GM12865 (cell line): ENCODE results near the gene CCDC170.
"Not testable (repeated sequence)": the region's sequence is repeated elsewhere in the genome, so short reads cannot be mapped to it uniquely, and the experiment has no call there.

ENCODE experiments used
- DNase-seq: peaks from one replicate; pipeline ENCODE4 v3.0.0; 2010; ENCODE audit warnings: low read depth
- H3K4me3 ChIP-seq: 2 replicates; pipeline ENCODE4 v1.5.1; 2011; ENCODE audit warnings: mild to moderate bottlenecking, low read depth, low read length, control low read depth
- TF ChIP-seq, protein P1 (sequence below): IDR thresholded peaks from 2 replicates; pipeline ENCODE4 v1.5.1; 2011; ENCODE audit warnings: low read length, control low read depth, low read depth, inconsistent platforms; ENCODE audit not compliant: insufficient read depth; ENCODE audit errors: missing control alignments

Gene CCDC170

DNA sequence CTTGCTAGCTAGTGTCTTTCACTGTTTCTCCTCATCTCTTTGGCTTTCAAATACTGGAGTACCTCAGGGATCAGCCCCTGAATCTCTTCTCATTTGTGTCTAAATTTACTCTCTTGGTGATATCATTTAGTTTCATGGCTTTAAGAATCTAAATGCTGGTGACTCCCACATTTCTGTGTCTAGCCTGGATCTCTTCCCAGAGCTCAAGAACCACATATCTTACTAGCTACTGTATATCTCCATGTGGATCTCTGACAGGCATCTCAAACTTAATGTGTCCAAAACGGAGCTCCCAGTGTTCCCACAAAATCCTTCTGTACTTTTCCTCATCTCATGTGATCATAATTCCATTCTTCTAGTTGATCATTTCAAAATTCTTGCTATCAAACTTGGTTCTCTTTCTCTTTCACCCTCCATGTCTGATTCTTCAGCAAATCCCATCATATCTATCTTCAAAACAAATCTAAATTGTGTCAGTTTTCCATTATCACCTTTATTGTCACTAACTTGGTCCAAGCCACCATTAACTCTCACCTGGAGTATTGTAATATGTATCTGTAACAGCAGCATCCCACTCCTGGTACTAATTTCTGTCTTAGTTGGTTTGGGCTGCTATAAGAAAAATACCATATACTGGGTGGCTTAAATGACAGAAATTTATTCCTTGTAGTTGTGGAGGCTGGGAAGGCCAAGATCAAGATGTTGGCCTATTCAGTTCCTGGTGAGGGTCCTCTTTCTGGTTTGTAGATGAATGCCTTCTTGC, 45.9 kb downstream of the CCDC170 start:
- H3K4me3 ChIP-seq: no peak overlapping the region
- DNase-seq: no peak
- TF ChIP-seq, protein P1, sequence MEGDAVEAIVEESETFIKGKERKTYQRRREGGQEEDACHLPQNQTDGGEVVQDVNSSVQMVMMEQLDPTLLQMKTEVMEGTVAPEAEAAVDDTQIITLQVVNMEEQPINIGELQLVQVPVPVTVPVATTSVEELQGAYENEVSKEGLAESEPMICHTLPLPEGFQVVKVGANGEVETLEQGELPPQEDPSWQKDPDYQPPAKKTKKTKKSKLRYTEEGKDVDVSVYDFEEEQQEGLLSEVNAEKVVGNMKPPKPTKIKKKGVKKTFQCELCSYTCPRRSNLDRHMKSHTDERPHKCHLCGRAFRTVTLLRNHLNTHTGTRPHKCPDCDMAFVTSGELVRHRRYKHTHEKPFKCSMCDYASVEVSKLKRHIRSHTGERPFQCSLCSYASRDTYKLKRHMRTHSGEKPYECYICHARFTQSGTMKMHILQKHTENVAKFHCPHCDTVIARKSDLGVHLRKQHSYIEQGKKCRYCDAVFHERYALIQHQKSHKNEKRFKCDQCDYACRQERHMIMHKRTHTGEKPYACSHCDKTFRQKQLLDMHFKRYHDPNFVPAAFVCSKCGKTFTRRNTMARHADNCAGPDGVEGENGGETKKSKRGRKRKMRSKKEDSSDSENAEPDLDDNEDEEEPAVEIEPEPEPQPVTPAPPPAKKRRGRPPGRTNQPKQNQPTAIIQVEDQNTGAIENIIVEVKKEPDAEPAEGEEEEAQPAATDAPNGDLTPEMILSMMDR: no peak

GRCh38 chr6:151544453-151544852, 50.6 kb downstream of the CCDC170 start:
- TF ChIP-seq, protein P1: no peak
- DNase-seq: no peak
- H3K4me3 ChIP-seq: no peak overlapping the region

- H3K4me3 ChIP-seq, DNase-seq: not testable (repeated sequence)
These were observed 51.1 kb downstream of the CCDC170 start for GRCh38 chr6:151544884-151545283.

DNA sequence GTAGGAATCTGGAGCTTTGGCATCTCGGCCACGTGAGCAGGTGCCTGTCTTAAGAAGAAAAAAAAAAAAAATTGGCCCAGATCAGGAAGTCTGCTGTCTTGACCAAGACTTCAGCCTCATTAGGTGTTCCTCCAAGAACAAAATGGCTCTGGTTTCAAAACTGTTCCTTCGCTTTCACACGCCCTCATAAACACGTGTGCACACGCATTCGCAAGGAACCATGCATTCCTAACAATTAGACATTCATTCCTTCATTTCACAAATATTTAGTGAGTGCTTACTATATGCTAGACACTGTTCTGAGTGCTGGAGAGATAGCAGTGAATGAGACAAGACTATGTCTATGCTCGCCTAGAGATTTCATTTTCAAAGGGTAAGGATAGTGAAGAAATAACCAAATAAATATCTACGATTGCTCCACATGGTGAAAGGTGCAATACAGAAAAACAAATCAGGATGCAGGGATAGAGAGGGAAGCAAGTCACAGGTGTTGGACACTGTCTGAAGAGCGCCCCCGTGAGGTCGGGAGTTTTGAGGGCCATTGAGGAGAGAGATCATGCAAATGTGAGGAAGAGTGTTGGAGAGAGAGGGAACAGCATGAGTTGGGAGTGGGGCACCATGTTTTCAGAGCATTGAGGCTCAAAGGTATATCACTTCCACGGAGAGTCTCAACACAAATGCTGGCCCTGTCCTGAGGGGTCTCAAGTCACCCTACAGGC, 53.3 kb downstream of the CCDC170 start:
- TF ChIP-seq, protein P1: no peak
- H3K4me3 ChIP-seq: no peak overlapping the region
- DNase-seq: no peak

DNA sequence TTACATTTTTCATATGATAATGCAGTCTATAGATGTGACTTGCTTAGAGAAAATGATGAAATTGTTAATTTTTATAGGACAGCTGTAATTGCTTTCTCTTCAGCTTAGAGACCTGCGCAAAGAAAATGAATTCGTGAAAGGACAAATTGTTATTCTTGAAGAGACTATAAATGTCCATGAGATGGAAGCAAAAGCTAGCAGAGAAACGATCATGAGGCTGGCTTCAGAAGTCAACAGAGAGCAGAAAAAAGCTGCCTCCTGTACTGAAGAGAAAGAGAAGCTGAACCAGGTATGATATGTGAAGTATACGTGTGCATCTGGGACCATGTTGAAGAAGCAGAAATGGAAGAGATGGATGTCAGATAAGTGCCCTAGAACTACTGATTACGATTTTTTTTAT, 54.4 kb downstream of the CCDC170 start:
- TF ChIP-seq, protein P1: no peak
- DNase-seq: no peak
- no peak overlapping the region for H3K4me3 ChIP-seq

GRCh38 chr6:151549790-151550189, 56.0 kb downstream of the CCDC170 start:
- no peak for DNase-seq
- H3K4me3 ChIP-seq: no peak overlapping the region
- TF ChIP-seq, protein P1: no peak

- no peak for DNase-seq
- H3K4me3 ChIP-seq: no peak overlapping the region
- TF ChIP-seq, protein P1: no peak
These were observed 56.8 kb downstream of the CCDC170 start for GRCh38 chr6:151550618-151551017.
